Stimulated activated CD4-positive, alpha-beta T cell treated with anti-CD3 and anti-CD28 coated beads, Interleukin-2, amount 100 ng/mL, for 48 hours (primary cell): ENCODE data around the gene ARL4A.
A peak's percentile ranks its signal among the peaks of the same experiment; 100 is the strongest.
"Not testable (repeated sequence)": the region's sequence is repeated elsewhere in the genome, so short reads cannot be mapped to it uniquely, and the experiment has no call there.

Source experiments
- DNase-seq, 2 donors: peaks; one replicate each; pipeline ENCODE4 v3.0.0-alpha.2; 2020

ARL4A gene

GRCh38 chr7:12670000-12670729 is 17.3 kb upstream of the ARL4A start:
- no peak for DNase-seq

DNA sequence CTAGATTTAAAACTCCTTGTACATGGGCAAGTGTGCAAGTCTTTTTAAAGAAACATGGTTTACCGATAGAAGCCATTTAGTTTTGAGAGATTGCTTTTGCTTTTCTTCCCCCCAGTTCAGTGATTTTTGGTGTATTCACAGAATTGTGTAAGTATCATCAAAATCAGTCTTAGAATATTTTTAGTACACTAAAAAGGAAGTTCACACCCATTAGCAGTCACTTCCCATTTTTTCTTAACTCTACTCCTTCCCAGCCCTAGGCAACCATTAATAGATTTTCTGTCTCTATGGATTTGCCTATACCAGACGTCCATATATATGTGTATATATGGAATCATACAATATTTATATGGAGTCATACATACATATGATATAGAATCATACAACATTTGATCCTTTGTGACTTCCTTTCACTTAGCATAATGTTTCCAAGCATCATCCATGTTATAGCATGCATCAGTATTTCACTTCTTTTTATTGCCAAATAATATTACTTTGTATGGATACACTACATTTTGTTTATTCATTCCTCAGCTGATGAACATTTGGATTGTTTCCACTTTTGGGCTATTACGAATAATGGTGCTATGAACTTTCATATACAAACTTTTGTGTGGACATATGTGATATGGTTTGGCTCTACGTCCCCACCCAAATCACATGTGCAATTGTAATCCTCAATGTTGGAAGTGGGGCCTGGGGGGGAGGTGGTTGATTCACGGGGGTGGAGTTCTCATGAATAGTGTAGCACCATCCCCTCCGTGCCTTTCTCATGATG is 16.5 kb upstream of the ARL4A start:
- DNase-seq = no peak

DNA sequence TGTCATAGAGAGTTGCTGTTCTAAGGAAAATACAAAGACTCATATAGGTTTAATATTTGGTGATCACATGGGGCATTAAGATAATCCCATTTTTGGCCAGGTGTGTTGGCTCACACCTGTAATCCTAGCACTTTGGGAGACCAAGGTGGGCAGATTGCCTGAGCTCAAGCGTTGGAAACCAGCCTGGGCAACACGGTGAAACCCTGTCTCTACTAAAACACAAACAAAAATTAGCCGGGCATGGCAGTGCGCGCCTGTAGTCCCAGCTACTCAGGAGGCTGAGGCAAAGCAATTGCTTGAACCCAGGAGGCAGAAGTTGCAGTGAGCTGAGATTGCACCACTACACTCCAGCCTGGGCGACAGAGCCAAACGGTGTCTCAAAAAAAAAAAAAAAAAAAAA is 14.0 kb upstream of the ARL4A start:
- not testable (repeated sequence) for DNase-seq

DNA sequence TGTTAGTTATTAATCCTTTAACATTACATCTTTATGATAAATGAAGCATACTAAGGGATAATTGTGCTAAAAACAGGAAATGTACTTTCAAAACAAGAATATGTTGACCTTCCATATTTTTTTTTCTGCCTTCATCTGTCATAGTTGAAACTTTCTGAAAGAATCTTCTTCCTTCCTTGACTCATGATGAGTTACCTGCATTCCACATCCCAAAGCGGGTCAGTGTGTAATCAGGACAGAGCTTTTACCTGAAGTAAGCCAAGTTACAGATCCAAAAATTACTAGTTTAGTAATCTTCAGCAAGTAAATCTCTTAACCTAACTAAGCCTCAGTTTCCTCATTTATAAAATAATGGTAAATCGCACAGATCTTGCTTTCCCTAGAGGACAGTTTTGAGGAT is 13.4 kb upstream of the ARL4A start:
- DNase-seq = no peak

DNA sequence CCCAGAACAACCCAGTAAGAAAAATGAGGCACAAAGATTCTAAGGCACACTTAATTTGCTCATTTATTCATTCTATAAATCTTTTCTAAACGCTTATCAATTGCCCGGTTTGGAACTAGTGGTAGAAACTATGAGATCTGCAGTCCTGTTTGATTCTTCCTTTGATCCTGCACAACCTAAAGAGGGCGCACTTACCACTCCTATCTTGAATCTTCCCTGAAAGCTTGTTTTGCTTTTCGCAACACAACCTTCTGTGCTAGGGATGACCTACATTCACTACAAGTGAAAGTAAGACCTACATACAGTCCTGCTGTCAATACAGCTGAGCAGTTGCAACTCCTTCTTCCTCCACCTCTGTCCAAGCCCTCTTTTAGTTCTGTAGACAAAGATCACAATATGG is 12.6 kb upstream of the ARL4A start:
- DNase-seq = peak; percentile 14 to 23

- no peak for DNase-seq
Measured at GRCh38 chr7:12683678-12684585, 3.5 kb upstream of the ARL4A start.

DNA sequence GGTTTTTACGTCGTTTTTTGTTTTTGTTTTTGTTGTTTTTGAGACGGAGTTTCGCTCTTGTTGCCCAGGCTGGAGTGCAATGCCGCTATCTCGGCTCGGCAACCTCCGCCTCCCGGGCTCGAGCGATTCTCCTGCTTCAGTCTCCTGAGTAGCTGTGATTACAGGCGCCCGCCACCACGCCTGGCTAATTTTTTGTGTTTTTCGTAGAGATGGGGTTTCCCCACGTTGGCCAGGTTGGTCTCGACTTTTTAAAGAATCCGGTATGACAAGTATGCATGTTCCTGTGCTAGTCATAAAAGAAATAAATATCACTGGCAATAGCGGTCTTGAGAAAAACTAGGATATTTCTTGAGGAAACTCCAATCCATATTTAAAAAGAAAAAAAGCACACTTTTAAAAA is 2.7 kb upstream of the ARL4A start:
- no peak for DNase-seq

DNA sequence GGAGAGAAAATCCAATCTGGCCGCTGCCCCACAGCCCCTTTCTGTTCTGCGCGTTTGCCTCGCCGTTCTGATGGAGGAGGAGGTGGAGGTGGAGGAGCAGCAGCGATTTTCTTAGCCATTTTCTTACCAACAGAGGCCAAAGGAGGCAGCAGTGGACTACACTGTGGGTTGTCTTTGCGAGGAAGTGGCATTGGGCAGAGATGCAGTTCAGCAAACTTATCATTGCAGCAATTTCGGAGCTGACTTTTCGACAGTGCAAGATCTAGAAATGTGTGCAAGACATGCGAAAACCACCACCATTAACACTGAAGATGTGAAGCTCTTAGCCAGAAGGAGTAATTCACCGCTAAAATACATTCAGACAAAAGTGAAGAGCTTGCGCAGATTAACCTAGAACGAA is 1.9 kb upstream of the ARL4A start:
- DNase-seq = peak; percentile 0 to 4

- DNase-seq = peak; percentile 92 to 94
Measured at GRCh38 chr7:12686234-12686890, 1.1 kb upstream of the ARL4A start.

DNA sequence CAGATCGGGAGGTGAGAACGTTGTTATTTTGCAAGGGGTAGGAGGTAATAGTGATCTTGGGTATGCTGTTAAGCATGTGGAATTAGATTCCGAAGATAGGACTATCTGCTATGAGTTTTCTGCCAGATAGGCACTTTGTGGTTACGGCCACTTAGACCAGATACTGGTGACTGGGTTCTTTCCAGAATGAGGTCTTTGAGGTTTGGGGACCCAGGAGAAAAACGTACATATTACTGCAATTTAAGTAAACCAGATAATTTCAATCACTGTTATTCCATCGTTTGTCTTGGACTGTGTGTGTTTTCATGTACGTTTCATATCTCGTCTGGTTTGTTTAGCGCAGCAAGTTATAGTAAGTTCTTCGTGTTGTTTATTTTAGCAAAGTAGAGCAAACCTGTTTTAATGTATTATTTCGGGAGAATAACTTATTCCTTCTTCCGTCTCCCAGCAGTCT is 312 bp downstream of the ARL4A start:
- no peak for DNase-seq

DNA sequence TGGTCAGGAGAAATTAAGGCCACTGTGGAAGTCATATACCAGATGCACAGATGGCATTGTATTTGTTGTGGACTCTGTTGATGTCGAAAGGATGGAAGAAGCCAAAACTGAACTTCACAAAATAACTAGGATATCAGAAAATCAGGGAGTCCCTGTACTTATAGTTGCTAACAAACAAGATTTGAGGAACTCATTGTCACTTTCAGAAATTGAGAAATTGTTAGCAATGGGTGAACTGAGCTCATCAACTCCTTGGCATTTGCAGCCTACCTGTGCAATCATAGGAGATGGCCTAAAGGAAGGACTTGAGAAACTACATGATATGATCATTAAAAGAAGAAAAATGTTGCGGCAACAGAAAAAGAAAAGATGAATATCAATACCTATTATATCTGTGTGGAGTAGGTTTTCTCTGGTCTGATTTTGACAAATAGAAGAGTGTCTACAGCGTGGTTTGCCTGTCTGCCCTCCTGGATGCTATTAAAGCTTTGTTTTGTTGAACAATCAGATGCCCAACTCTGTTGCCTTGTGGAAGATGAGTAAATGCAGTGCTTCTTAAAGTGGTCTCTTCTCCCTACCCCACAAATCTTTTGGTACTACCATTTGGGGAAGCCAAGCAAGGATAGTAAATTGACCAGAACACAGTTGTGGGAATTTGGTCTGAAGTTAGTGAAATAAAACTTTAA is 1.2 kb downstream of the ARL4A start:
- not testable (repeated sequence) for DNase-seq

GRCh38 chr7:12689451-12689850 is 2.0 kb downstream of the ARL4A start:
- no peak for DNase-seq

GRCh38 chr7:12690041-12690878 is 2.8 kb downstream of the ARL4A start:
- no peak for DNase-seq

DNA sequence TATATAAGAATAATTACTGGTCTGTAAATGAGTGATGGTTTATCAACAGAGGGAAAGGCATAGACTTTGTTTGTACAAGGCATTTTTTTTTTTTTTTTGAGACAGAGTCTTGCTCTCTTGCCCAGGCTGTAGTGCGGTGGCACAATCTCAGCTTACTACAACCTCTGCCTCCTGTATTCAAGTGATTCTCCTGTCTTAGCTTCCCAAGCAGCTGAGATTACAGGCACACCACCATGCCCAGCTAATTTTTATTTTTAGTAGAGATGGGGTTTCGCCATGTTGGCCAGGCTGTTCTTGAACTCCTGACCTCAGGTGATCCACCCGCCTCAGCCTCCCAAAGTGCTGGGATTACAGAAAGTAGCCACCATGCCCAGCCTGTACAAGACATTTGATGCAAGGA is 4.0 kb downstream of the ARL4A start:
- DNase-seq = not testable (repeated sequence)

GRCh38 chr7:12692035-12692434 is 4.6 kb downstream of the ARL4A start:
- DNase-seq = no peak

GRCh38 chr7:12692479-12693259 is 5.2 kb downstream of the ARL4A start:
- DNase-seq = no peak

- DNase-seq = no peak
Measured at GRCh38 chr7:12694817-12695216, 7.4 kb downstream of the ARL4A start.

GRCh38 chr7:12695965-12696364 is 8.5 kb downstream of the ARL4A start:
- no peak for DNase-seq

DNA sequence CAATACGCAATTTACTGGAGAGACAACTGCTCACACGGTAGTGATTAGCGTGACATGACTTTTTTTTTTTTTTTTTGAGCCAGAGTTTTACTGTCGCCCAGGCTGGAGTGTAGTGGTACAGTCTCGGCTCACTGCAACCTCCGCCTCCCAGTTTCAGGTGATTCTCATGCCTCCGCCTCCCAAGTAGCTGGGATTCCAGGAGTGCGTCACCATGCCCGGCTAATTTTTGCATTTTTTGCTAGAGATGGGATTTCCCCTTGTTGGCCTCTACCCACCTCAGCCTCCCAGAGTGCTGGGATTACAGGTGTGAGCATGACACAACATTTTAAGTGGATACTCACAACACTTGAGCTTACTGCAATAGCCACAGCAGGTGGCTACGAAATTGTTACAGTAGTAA is 11.9 kb downstream of the ARL4A start:
- no peak for DNase-seq

- no peak for DNase-seq
Measured at GRCh38 chr7:12701433-12701832, 14.0 kb downstream of the ARL4A start.
